Spinal cord (tissue), 10 donors: Measurements from ENCODE around the gene TSHZ2. TPM values are rescaled to one million over a fixed set of nuclear protein-coding genes. Genes with fewer than 3 reads are reported as not detected.
"Not testable (repeated sequence)": the region's sequence is repeated elsewhere in the genome, so short reads cannot be mapped to it uniquely, and the experiment has no call there.

Experiments
- DNase-seq, 6 donors: peaks; one replicate each; pipeline versions ENCODE4 v3.0.0 to v3.0.0-alpha.2; 2013 to 2015; ENCODE audit warnings: low spot score in 6 of 6, low read depth in 4 of 6
- H3K27ac ChIP-seq: one replicate; pipeline ENCODE4 v1.5.1; 2013; ENCODE audit warnings: low read depth, low read length, control low read depth
- H3K27me3 ChIP-seq: one replicate; pipeline ENCODE4 v1.6.1; 2013; ENCODE audit warnings: low read length; ENCODE audit not compliant: control insufficient read depth, insufficient read depth
- H3K36me3 ChIP-seq: one replicate; pipeline ENCODE4 v1.6.1; 2013; ENCODE audit warnings: low read length; ENCODE audit not compliant: control insufficient read depth, insufficient read depth
- H3K4me1 ChIP-seq: one replicate; pipeline ENCODE4 v1.6.1; 2013; ENCODE audit warnings: low read length; ENCODE audit not compliant: control insufficient read depth, insufficient read depth
- H3K4me3 ChIP-seq: one replicate; pipeline ENCODE4 v1.5.1; 2013; ENCODE audit warnings: low read depth, low read length, control low read depth
- H3K9me3 ChIP-seq: one replicate; pipeline ENCODE4 v1.6.1; 2013; ENCODE audit warnings: low read length; ENCODE audit not compliant: control insufficient read depth, insufficient read depth
- WGBS: methylation state at CpG from one replicate; pipeline ENCODE4 v1.1.5; 2013; ENCODE audit warnings: missing lambda C conversion rate; ENCODE audit not compliant: insufficient coverage; 5-methylcytosine and 5-hydroxymethylcytosine counted together
- polyA plus RNA-seq, 2 donors: library from polyadenylated mRNA; unstranded; fragments of 120-200 nt; gene quantifications; one replicate each; pipeline ENCODE4 v1.2.1, GENCODE V29; 2013; ENCODE audit not compliant: insufficient read length in 2 of 2
- total RNA-seq, 2 donors: library from RNA; depleted of rRNA in 1 of 2; stranded (reverse); fragments of 120-200 nt in 1 of 2; fragments of >200 nt in 1 of 2; gene quantifications; one replicate each; pipeline versions ENCODE4 v1.2.3 to v1.2.4, GENCODE V29; 2013 to 2014
- donor health status: healthy.

Gene TSHZ2
- total and polyA plus RNA-seq, 4 donors, result 11.8 to 33.0 (median 25.7) TPM

DNA sequence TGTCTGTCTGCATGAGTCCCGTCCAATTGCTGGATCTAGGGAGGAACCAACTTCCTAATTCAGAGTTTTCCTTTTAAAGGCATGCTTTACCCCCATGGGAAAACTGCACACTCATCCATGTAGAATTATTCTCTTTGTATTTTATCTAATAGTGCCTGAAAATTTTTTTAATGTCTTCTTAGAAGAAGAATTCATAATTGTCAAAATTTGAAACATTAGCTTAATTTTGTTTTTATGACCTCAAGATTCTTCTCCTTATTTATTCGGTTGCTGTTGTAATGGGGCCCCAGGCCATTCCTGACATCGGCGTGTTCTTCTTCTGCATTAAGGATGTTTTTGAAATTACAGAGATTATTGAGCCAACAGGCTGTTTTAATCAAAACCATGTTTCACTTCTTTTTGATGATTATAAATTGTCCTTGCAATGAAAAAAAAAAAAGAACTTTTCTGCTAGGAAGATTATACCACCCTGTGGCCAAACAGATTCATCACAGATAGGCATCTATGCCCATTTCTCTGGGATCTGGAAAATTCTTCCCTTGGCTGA, 521.2 kb downstream of the TSHZ2 start:
- Histone ChIP-seq H3K27ac (no peak overlapping the region), H3K27me3 (no peaks in the 10 kb centered on the region), H3K36me3 (no peaks in the 10 kb centered on the region), H3K4me3 (no peak overlapping the region), H3K4me1 (peaks cover 2% of the 10 kb centered on the region), H3K9me3 (no peaks in the 10 kb centered on the region)
- DNase-seq, result peak in 2 of 6 donors; percentile 38 to 69
- no CpG with 5 or more reads among the region's 4 CpGs for WGBS

- WGBS, result no CpG with 5 or more reads among the region's 5 CpGs
Measured at GRCh38 chr20:53494753-53495152, 522.6 kb downstream of the TSHZ2 start.

DNA sequence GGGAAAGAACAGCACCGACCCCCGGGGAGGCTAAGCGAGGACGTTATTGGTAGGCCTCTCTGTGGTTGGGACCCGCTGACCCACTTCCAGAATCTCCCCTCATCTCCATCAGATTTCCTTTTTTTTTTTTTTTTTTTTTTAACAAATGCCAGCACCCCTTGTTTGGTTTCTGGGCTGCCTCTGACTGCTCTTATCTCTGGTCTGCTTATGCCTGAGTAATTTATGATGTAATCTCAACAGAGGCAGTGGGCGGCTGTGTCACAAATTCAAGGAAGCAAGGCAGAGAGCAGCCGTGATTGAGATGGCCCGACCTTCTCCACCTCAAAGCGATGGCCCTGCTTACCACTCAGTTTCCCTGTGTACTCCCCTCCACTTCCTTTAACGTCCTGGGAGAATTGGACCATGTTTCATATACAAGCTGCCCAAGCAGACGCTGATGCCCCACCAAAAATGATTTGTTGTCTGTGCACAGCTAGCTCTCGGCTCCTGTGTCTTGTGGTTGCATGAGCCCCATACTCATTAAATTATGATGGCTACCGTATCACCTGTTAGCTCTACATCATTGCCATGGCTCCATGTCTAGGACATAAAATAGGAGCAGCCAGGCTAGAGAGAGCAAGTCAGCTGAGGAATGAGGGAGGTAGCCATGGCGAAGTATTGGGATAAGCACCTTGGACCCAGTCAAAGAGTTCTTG, 523.4 kb downstream of the TSHZ2 start:
- Histone ChIP-seq H3K9me3 (no peaks in the 10 kb centered on the region), H3K4me3 (no peak overlapping the region), H3K27ac (no peak overlapping the region), H3K4me1 (no peaks in the 10 kb centered on the region), H3K36me3 (no peaks in the 10 kb centered on the region), H3K27me3 (no peaks in the 10 kb centered on the region)
- no peak for DNase-seq
- WGBS, result 70% methylated on average over 8 of the region's 14 CpGs

More at GRCh38 chr20:53494753-53495152, 522.6 kb downstream of the TSHZ2 start:
- Histone ChIP-seq H3K27ac (no peak overlapping the region), H3K27me3 (no peaks in the 10 kb centered on the region), H3K4me1 (no peaks in the 10 kb centered on the region), H3K9me3 (no peaks in the 10 kb centered on the region), H3K36me3 (no peaks in the 10 kb centered on the region), H3K4me3 (no peak overlapping the region)
- DNase-seq, result peak in 1 of 6 donors; percentile 43

DNA sequence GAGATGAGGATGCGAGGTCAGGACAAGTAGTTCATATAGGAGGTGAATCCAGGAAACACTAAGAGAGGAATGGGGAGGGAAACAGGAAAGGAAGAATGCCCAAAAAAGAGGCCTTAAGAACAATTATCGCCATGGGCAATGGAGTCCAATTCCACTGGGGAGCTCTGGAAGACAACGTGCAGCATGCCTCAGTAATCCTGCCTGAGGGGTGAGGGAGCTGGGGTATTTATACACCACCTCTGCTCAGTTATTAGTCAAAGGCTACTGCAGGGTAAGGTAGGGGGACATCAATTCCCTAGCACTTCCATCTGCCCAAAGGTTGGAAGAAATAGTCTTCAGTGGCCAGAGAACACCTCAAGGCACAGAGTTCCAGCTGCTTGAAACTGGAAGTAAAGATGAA, 525.1 kb downstream of the TSHZ2 start:
- 75% methylated on average over 1 of the region's 3 CpGs for WGBS
- H3K4me3 ChIP-seq, result no peak overlapping the region
- no peaks in the 10 kb centered on the region for H3K27me3 ChIP-seq

DNA sequence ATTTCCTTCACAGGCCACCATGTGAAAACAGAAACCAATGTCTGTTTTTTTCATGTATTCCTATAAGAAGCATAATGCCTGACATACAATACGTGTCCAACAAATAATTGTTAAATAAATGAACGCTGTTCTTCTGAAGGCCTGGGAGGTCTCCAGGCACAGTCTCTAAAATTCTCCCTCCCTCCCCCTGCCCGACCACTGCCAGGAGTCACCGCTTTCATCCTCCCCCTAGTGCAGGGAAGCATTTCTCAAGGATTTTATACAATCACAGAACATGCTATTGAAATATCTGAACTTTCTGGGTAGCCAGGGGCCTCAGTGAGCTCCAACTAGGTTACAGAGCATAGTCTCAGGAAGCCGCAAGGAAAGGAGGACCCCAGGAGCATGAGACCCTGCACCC, 526.2 kb downstream of the TSHZ2 start:
- Histone ChIP-seq H3K36me3 (no peaks in the 10 kb centered on the region), H3K27me3 (no peaks in the 10 kb centered on the region), H3K4me3 (no peak overlapping the region), H3K4me1 (no peaks in the 10 kb centered on the region), H3K9me3 (no peaks in the 10 kb centered on the region), H3K27ac (no peak overlapping the region)
- no peak for DNase-seq
- 67% methylated on average over 4 of the region's 5 CpGs for WGBS

More for the DNA sequence above, 525.1 kb downstream of the TSHZ2 start:
- Histone ChIP-seq H3K4me1 (no peaks in the 10 kb centered on the region), H3K9me3 (no peaks in the 10 kb centered on the region), H3K27ac (no peak overlapping the region), H3K36me3 (no peaks in the 10 kb centered on the region)
- DNase-seq, result no peak

DNA sequence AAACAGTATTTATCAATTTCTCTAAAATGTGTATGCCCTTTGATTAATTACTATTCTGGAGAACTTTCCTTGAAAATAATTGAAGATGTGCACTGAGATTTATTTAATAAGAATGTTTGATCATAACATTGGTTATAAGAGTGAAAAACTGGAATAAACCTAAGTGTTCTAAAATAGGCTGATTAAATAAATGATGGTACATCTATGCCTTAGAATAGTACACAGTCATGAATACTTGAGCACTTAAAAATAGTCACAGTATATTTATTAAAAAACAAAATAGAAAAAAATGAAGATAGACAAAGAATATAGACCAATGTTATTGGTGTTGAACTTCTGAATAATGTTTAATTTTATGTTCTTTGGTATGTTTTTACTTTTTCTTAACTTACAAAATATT, 528.5 kb downstream of the TSHZ2 start:
- no peaks in the 10 kb centered on the region for H3K27me3 ChIP-seq
- no peaks in the 10 kb centered on the region for H3K36me3 ChIP-seq
- H3K27ac ChIP-seq, result no peak overlapping the region
- no peak for DNase-seq
- H3K9me3 ChIP-seq, result no peaks in the 10 kb centered on the region
- no peaks in the 10 kb centered on the region for H3K4me1 ChIP-seq
- H3K4me3 ChIP-seq, result no peak overlapping the region

DNA sequence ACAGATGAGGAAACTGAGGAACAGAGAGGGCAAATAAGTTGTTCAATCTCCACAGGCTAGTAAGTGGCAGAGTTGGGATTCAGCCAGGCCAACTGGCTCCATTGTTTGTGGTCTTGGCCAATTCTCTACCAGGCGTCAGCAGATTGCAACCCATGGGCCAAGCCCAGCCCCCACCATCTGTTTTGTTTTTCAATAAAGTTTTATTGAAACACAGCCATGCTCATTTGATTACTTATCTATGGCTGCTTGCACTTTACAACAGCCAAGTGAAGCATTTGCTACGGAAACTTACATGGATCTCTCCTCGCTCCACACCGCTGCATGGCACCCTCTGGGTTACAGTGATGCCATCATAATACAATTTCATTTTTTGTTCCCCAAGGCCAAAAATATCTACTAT, 530.7 kb downstream of the TSHZ2 start:
- DNase-seq, result no peak
- Histone ChIP-seq H3K36me3 (no peaks in the 10 kb centered on the region), H3K4me3 (no peak overlapping the region), H3K27ac (no peak overlapping the region), H3K27me3 (no peaks in the 10 kb centered on the region), H3K9me3 (no peaks in the 10 kb centered on the region), H3K4me1 (no peaks in the 10 kb centered on the region)
- WGBS, result 76% methylated on average over 4 of the region's 4 CpGs

GRCh38 chr20:53503517-53503919, 531.4 kb downstream of the TSHZ2 start:
- DNase-seq, result no peak
- Histone ChIP-seq H3K36me3 (no peaks in the 10 kb centered on the region), H3K9me3 (no peaks in the 10 kb centered on the region), H3K27ac (no peak overlapping the region), H3K27me3 (no peaks in the 10 kb centered on the region), H3K4me3 (no peak overlapping the region), H3K4me1 (no peaks in the 10 kb centered on the region)
- 92% methylated on average over 2 of the region's 7 CpGs for WGBS

DNA sequence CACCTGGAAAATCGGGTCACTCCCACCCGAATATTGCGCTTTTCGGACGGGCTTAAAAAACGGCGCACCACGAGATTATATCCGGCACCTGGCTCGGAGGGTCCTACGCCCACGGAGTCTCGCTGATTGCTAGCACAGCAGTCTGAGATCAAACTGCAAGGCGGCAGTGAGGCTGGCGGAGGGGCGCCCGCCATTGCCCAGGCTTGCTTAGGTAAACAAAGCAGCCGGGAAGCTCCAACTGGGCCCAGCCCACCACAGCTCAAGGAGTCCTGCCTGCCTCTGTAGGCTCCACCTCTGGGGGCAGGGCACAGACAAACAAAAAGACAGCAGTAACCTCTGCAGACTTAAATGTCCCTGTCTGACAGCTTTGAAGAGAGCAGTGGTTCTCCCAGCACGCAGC, 531.9 kb downstream of the TSHZ2 start:
- H3K4me1 ChIP-seq, H3K27ac ChIP-seq, DNase-seq, H3K4me3 ChIP-seq, H3K36me3 ChIP-seq, H3K9me3 ChIP-seq, H3K27me3 ChIP-seq: not testable (repeated sequence)
- 75% methylated on average over 11 of the region's 19 CpGs for WGBS

GRCh38 chr20:53510262-53510661, 538.1 kb downstream of the TSHZ2 start:
- H3K9me3 ChIP-seq, result no peaks in the 10 kb centered on the region
- WGBS, result 87% methylated on average over 9 of the region's 9 CpGs
- no peaks in the 10 kb centered on the region for H3K36me3 ChIP-seq
- H3K27me3 ChIP-seq, result no peaks in the 10 kb centered on the region
- H3K27ac ChIP-seq, result no peak overlapping the region
- no peak for DNase-seq
- no peaks in the 10 kb centered on the region for H3K4me1 ChIP-seq
- no peak overlapping the region for H3K4me3 ChIP-seq
